Bronchial epithelial cell (primary cell): ENCODE data around the gene ACE. TPM values are rescaled to one million over a fixed set of nuclear protein-coding genes. Genes with fewer than 3 reads are reported as not detected.

Experiments
- DNase-seq: peaks from one replicate; pipeline ENCODE4 v3.0.0-alpha.2; 2010; ENCODE audit warnings: low read depth
- FAIRE-seq: peaks from 2 replicates; lab custom pipeline; 2011; peaks lifted over from hg19 to GRCh38; lab: Jason Lieb, UNC
- H3K27me3 ChIP-seq: 2 replicates; pipeline ENCODE4 v1.5.1; 2011; ENCODE audit warnings: low read length; ENCODE audit not compliant: control insufficient read depth, insufficient read depth
- H3K36me3 ChIP-seq: 2 replicates; pipeline ENCODE4 v1.5.1; 2011; ENCODE audit warnings: low read length; ENCODE audit not compliant: control insufficient read depth, insufficient read depth
- H3K4me3 ChIP-seq: 2 replicates; pipeline ENCODE4 v1.5.1; 2011; ENCODE audit warnings: mild to moderate bottlenecking, low read depth, low read length, control low read depth
- CTCF ChIP-seq: IDR thresholded peaks from 2 replicates; pipeline ENCODE4 v1.5.1; 2011; ENCODE audit warnings: mild to moderate bottlenecking, moderate library complexity, low read length, control low read depth, inconsistent platforms; ENCODE audit not compliant: insufficient read depth, severe bottlenecking
- total RNA-seq: library from RNA; depleted of rRNA; stranded (reverse); fragments of >200 nt; gene quantifications from 2 replicates; pipeline ENCODE4 v1.2.1, GENCODE V29; 2014

The ACE gene
- total RNA-seq = 0.13 TPM in 1 of 2 replicates, not detected in the other

- Histone ChIP-seq H3K27me3 (peaks cover 3% of the 10 kb centered on the region), H3K4me3 (peak within 1 kb of the TSS; percentile 18), H3K36me3 (no peaks in the 10 kb centered on the region)
- DNase-seq = no peak
- TF ChIP-seq CTCF = no peak
- no peak for FAIRE-seq
Measured at GRCh38 chr17:63476854-63477479, at the start of gene ACE. ACE (plus strand) TSS chr17:63477061; CDS start chr17:63477095, 34 bp downstream.

- DNase-seq (no peak), FAIRE-seq (no peak)
- TF ChIP-seq CTCF = no peak
- H3K4me3 ChIP-seq = no peak overlapping the region
- peaks cover 5% of the 10 kb centered on the region for H3K36me3 ChIP-seq
- H3K27me3 ChIP-seq = no peaks in the 10 kb centered on the region
Measured at GRCh38 chr17:63429766-63430165, 47.1 kb upstream of the ACE start.

- no peak for FAIRE-seq
- DNase-seq = no peak
- TF ChIP-seq CTCF = no peak
- Histone ChIP-seq H3K36me3 (peaks cover 5% of the 10 kb centered on the region), H3K4me3 (no peak overlapping the region), H3K27me3 (no peaks in the 10 kb centered on the region)
Measured at GRCh38 chr17:63430223-63430622, 46.6 kb upstream of the ACE start.

GRCh38 chr17:63431618-63431938 is 45.3 kb upstream of the ACE start:
- no peaks in the 10 kb centered on the region for H3K27me3 ChIP-seq
- FAIRE-seq (no peak), DNase-seq (no peak)
- H3K36me3 ChIP-seq = peaks cover 5% of the 10 kb centered on the region
- no peak for TF ChIP-seq CTCF
- no peak overlapping the region for H3K4me3 ChIP-seq

- Histone ChIP-seq H3K4me3 (no peak overlapping the region), H3K36me3 (peaks cover 7% of the 10 kb centered on the region), H3K27me3 (no peaks in the 10 kb centered on the region)
- no peak for TF ChIP-seq CTCF
- FAIRE-seq (no peak), DNase-seq (no peak)
Measured at GRCh38 chr17:63431939-63432804, 44.7 kb upstream of the ACE start.
